ENCODE results near the gene SLAMF7. TPM values are rescaled to one million over a fixed set of nuclear protein-coding genes. Genes with fewer than 3 reads are reported as not detected.
A peak's percentile ranks its signal among the peaks of the same experiment; 100 is the strongest.

SLAMF7 gene
- total and polyA plus RNA-seq, 4 donors = 0.80 to 2.9 (median 1.1) TPM

- no peak overlapping the region for H3K4me3 ChIP-seq (ENCODE audit: low read depth in 1 of 3, low read length in 3 of 3)
- H3K27me3 ChIP-seq (ENCODE audit: control insufficient read depth in 4 of 4, insufficient read depth in 4 of 4, low read length in 3 of 4) = no peaks in the 10 kb centered on the region
- 92% methylated on average over 11 of the region's 11 CpGs for WGBS
- DNase-seq (ENCODE audit: low spot score) = no peak
- no peaks in the 10 kb centered on the region for H3K36me3 ChIP-seq (ENCODE audit: control insufficient read depth in 4 of 4, insufficient read depth in 3 of 4, low read depth in 1 of 4, low read length in 3 of 4)
- H3K4me1 ChIP-seq (ENCODE audit: control insufficient read depth in 4 of 4, insufficient read depth in 4 of 4, low read length in 3 of 4) = no peaks in the 10 kb centered on the region
- no peak overlapping the region for H3K9ac ChIP-seq (ENCODE audit: low read depth in 1 of 2, low read length in 2 of 2)
- no peaks in the 10 kb centered on the region for H3K9me3 ChIP-seq (ENCODE audit: control insufficient read depth in 4 of 4, low read length in 3 of 4)
- H3K27ac ChIP-seq (ENCODE audit: low read depth in 1 of 2, low read length in 2 of 2) = no peak overlapping the region
- TF ChIP-seq GABPA (IDR thresholded peaks at IDR 0.05 in 1 of 2, conservative IDR thresholded peaks at IDR 0.05 in 1 of 2) (no peak), REST (IDR thresholded peaks at IDR 0.05) (no peak), RXRA (IDR thresholded peaks at IDR 0.05) (no peak)
- TF ChIP-seq, protein P1, sequence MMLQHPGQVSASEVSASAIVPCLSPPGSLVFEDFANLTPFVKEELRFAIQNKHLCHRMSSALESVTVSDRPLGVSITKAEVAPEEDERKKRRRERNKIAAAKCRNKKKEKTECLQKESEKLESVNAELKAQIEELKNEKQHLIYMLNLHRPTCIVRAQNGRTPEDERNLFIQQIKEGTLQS (IDR thresholded peaks at IDR 0.05) = no peak
Observed at GRCh38 chr1:160789051-160789701, 50.1 kb downstream of the SLAMF7 start.

- Histone ChIP-seq H3K27ac (ENCODE audit: low read depth in 1 of 2, low read length in 2 of 2) (peak overlapping the region in 1 of 2 donors; percentile 35), H3K27me3 (ENCODE audit: control insufficient read depth in 4 of 4, insufficient read depth in 4 of 4, low read length in 3 of 4) (no peaks in the 10 kb centered on the region), H3K36me3 (ENCODE audit: control insufficient read depth in 4 of 4, insufficient read depth in 3 of 4, low read depth in 1 of 4, low read length in 3 of 4) (no peaks in the 10 kb centered on the region), H3K9ac (ENCODE audit: low read depth in 1 of 2, low read length in 2 of 2) (no peak overlapping the region), H3K4me3 (ENCODE audit: low read depth in 1 of 3, low read length in 3 of 3) (no peak overlapping the region), H3K4me1 (ENCODE audit: control insufficient read depth in 4 of 4, insufficient read depth in 4 of 4, low read length in 3 of 4) (no peaks in the 10 kb centered on the region), H3K9me3 (ENCODE audit: control insufficient read depth in 4 of 4, low read length in 3 of 4) (peaks cover 0 to 2% (median 0%) of the 10 kb centered on the region in 4 donors)
- 80% methylated on average over 13 of the region's 13 CpGs for WGBS
- DNase-seq (ENCODE audit: low spot score) = no peak
- TF ChIP-seq JUND (IDR thresholded peaks at IDR 0.05) (no peak), ZBTB33 (IDR thresholded peaks at IDR 0.05) (no peak), NR2F2 (IDR thresholded peaks at IDR 0.05) (no peak), HNF4A (conservative IDR thresholded peaks at IDR 0.05) (no peak), RXRA (IDR thresholded peaks at IDR 0.05) (no peak), SP1 (IDR thresholded peaks at IDR 0.05) (no peak), TAF1 (conservative IDR thresholded peaks at IDR 0.05) (no peak), FOXA1 (IDR thresholded peaks at IDR 0.05) (no peak), GABPA (IDR thresholded peaks at IDR 0.05 in 1 of 2, conservative IDR thresholded peaks at IDR 0.05 in 1 of 2) (no peak), YY1 (IDR thresholded peaks at IDR 0.05) (no peak), MAX (IDR thresholded peaks at IDR 0.05) (no peak), EGR1 (IDR thresholded peaks at IDR 0.05; ENCODE audit: low read depth in 2 of 2) (no peak), HNF4G (IDR thresholded peaks at IDR 0.05) (no peak), FOXA2 (IDR thresholded peaks at IDR 0.05) (no peak), RAD21 (IDR thresholded peaks at IDR 0.05) (no peak), CTCF (IDR thresholded peaks at IDR 0.05; ENCODE audit: low read depth, low read length, missing input control) (no peak)
- TF ChIP-seq, protein P1 (IDR thresholded peaks at IDR 0.05) = no peak
Observed at GRCh38 chr1:160789702-160790611, 50.9 kb downstream of the SLAMF7 start.

Measured in liver (tissue), 9 donors.